HL-60 (cell line): ENCODE data around the gene CEP19.

Experiments used
- DNase-seq, 2 experiments: peaks; one replicate each; pipeline ENCODE4 v3.0.0-alpha.2; 2010 to 2020; ENCODE audit warnings: low read depth in 1 of 2, low spot score in 1 of 2
- H3K27ac ChIP-seq: fragments of 250-450 bp; sonication (Bioruptor Pico); replicated peaks from 2 replicates; pipeline ENCODE4 v1.5.1; 2020; ENCODE audit warnings: mild to moderate bottlenecking, moderate library complexity
- H3K27me3 ChIP-seq: fragments of 250-450 bp; sonication (Bioruptor Pico); 2 replicates; pipeline ENCODE4 v1.5.1; 2021; ENCODE audit warnings: mild to moderate bottlenecking, moderate library complexity; ENCODE audit not compliant: insufficient read depth, poor library complexity, severe bottlenecking
- H3K4me3 ChIP-seq: replicated peaks from 2 replicates; pipeline ENCODE4 v1.5.1; 2011; ENCODE audit warnings: mild to moderate bottlenecking, control low read depth, low read length; ENCODE audit not compliant: insufficient read depth
- GABPA ChIP-seq: IDR thresholded peaks from 2 replicates; pipeline ENCODE4 v1.6.1; 2012; ENCODE audit warnings: low read depth
- POLR2AphosphoS5 ChIP-seq: IDR thresholded peaks from 2 replicates; pipeline ENCODE4 v1.6.1; 2012; ENCODE audit warnings: low read depth
- SPI1 ChIP-seq: IDR thresholded peaks from 2 replicates; pipeline ENCODE4 v1.6.1; 2012; ENCODE audit warnings: low read depth, mild to moderate bottlenecking, borderline replicate concordance
- long read RNA-seq: library from polyadenylated mRNA; unstranded; transcript quantifications from one replicate; pipeline ENCODE4 v2.0.0, GENCODE V29; 2020
- TF ChIP-seq, protein P1 (sequence below): IDR thresholded peaks from one replicate; pipeline ENCODE4 v1.5.1; 2011; ENCODE audit warnings: low read length, control low read depth, inconsistent platforms; ENCODE audit not compliant: insufficient read depth
- TF ChIP-seq, protein P2 (sequence below): IDR thresholded peaks from 2 replicates; pipeline ENCODE4 v1.6.1; 2012; ENCODE audit warnings: low read depth; ENCODE audit not compliant: insufficient replicate concordance

The CEP19 gene, protein sequence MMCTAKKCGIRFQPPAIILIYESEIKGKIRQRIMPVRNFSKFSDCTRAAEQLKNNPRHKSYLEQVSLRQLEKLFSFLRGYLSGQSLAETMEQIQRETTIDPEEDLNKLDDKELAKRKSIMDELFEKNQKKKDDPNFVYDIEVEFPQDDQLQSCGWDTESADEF
- long read RNA-seq, transcript CEP19-202 (3 exons, 2,201 nt), result major isoform, 29 of 34 reads
- long read RNA-seq, partial matches to known transcripts, result 0 of 34 reads
- long read RNA-seq, other reads (novel, unspliced or antisense), result 5 of 34 reads

DNA sequence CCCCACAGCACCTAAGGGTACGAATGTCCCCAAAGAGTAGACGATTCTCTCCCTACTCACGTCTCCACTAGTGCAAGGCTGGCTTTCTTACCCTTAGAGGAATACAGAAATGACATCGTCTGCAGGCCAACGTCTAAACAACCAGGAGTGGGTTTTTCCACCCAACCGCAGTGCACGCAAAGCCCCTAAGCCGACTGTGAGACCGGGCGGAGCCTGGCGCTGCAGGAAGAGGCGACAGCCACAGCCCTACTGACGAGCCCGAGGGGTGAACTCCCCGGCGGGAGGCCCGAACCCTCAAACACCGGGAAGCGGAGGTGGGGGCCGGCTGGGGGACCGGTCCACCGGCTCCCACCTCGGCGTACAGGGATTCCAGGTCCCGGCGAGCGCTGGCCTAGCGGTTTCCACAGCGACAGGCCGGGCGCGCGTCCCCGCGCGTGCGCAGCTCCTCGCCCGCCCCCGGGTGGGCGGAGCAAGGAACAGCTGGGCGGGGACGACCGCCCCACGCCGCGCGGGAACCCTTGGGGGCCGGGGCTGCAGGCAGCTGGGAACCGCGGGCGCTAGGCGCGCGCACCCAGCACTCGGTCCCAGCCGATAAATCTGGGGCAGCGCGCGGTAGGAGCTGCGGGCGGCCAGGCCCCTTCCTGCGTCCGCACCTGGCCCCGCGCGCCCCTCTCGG, at the start of gene CEP19, which contains the start of gene PIGX:
CEP19 (minus strand) TSS at position 413 of the 676 bp plus-strand sequence. CDS start 3,593 bp downstream, outside the sequence.
PIGX (plus strand) TSS at position 540 of the 676 bp plus-strand sequence.
- Histone ChIP-seq H3K4me3 (peak within 1 kb of the TSS; percentile 98), H3K27me3 (no peaks in the 10 kb centered on the region), H3K27ac (peak within 1 kb of the TSS; percentile 87)
- TF ChIP-seq, protein P1, sequence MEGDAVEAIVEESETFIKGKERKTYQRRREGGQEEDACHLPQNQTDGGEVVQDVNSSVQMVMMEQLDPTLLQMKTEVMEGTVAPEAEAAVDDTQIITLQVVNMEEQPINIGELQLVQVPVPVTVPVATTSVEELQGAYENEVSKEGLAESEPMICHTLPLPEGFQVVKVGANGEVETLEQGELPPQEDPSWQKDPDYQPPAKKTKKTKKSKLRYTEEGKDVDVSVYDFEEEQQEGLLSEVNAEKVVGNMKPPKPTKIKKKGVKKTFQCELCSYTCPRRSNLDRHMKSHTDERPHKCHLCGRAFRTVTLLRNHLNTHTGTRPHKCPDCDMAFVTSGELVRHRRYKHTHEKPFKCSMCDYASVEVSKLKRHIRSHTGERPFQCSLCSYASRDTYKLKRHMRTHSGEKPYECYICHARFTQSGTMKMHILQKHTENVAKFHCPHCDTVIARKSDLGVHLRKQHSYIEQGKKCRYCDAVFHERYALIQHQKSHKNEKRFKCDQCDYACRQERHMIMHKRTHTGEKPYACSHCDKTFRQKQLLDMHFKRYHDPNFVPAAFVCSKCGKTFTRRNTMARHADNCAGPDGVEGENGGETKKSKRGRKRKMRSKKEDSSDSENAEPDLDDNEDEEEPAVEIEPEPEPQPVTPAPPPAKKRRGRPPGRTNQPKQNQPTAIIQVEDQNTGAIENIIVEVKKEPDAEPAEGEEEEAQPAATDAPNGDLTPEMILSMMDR, result no peak
- peak; percentile 16; the same call in 1 of the 2 replicates for TF ChIP-seq SPI1
- peak; percentile 78 to 80 for DNase-seq

DNA sequence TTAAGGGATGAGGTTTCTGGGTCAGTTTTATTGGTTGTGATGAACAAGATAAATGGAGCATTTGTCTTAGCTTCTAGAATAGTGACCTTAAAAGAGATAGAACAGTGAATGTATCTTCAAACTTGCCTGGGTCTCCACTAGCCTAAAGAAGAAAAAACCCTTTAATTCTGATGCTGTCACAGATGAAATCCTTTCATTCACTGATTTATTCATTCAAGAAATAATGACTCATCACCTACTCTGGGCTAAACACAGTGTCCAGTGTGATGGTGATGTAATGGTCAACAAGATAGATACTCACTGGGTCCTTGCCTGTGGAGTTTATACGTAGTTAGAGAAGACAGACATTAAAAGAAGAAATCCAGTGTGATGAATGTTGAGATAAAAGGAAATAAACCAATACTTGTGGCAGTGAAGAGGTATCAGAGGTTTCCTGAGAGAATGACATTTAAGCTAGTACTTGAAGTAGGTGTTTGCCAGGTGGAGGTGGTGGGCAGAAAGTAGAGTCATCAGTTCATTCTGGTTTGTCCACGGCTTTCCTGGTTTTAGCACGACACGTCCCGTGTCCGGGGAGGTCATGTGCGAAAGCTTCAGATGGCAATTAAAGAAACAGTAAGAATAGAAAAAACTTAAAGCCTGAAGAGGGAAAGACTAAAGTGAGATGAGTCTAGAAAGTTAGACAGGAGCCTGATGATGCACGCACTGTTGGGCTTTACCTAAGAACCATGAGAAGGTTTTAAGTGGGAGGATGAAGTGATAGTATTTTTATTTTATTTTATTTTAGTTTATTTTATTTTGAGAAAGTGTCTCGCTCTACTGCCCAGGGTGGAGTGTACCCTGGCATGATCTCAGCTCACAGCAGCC, 46.1 kb upstream of the CEP19 start:
- DNase-seq, result no peak

DNA sequence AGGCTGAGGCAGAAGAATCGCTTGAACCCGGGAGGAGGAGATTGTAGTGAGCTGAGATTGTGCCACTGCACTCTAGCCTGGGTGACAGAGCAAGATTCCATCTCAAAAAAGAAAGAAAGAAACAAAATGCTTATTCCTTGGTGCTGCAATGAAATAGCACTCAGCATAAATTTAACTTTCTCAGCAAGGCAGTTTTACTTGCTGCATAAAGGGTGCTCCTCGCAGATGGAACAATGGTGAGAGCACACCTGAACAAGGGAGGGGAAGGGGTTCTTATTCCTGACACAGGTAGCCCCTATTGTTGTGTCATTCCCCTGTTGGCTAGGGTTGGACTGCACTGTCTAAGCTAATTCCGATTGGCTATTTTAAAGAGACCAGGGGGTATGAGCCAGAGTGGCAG, 44.7 kb upstream of the CEP19 start:
- Histone ChIP-seq H3K27me3 (no peaks in the 10 kb centered on the region), H3K4me3 (no peak overlapping the region), H3K27ac (no peak overlapping the region)
- DNase-seq, result no peak
- TF ChIP-seq POLR2AphosphoS5, result no peak
- TF ChIP-seq GABPA, result no peak
- TF ChIP-seq, protein P2, sequence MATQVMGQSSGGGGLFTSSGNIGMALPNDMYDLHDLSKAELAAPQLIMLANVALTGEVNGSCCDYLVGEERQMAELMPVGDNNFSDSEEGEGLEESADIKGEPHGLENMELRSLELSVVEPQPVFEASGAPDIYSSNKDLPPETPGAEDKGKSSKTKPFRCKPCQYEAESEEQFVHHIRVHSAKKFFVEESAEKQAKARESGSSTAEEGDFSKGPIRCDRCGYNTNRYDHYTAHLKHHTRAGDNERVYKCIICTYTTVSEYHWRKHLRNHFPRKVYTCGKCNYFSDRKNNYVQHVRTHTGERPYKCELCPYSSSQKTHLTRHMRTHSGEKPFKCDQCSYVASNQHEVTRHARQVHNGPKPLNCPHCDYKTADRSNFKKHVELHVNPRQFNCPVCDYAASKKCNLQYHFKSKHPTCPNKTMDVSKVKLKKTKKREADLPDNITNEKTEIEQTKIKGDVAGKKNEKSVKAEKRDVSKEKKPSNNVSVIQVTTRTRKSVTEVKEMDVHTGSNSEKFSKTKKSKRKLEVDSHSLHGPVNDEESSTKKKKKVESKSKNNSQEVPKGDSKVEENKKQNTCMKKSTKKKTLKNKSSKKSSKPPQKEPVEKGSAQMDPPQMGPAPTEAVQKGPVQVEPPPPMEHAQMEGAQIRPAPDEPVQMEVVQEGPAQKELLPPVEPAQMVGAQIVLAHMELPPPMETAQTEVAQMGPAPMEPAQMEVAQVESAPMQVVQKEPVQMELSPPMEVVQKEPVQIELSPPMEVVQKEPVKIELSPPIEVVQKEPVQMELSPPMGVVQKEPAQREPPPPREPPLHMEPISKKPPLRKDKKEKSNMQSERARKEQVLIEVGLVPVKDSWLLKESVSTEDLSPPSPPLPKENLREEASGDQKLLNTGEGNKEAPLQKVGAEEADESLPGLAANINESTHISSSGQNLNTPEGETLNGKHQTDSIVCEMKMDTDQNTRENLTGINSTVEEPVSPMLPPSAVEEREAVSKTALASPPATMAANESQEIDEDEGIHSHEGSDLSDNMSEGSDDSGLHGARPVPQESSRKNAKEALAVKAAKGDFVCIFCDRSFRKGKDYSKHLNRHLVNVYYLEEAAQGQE, result no peak
- TF ChIP-seq, protein P1, result no peak
- TF ChIP-seq SPI1, result no peak

More for the DNA sequence above, 46.1 kb upstream of the CEP19 start:
- Histone ChIP-seq H3K27ac (no peak overlapping the region), H3K27me3 (no peaks in the 10 kb centered on the region), H3K4me3 (no peak overlapping the region)
- TF ChIP-seq POLR2AphosphoS5, result no peak
- TF ChIP-seq, protein P1, result no peak
- TF ChIP-seq GABPA, result no peak
- TF ChIP-seq, protein P2, result no peak
- TF ChIP-seq SPI1, result no peak
